Loucy (cell line): ENCODE data around the gene PARVB.
A peak's percentile ranks its signal among the peaks of the same experiment; 100 is the strongest.

Experiments used
- H2AFZ ChIP-seq: fragments of 200-600 bp; sonication (generic); 2 replicates; pipeline ENCODE4 v1.6.0; 2016; ENCODE audit warnings: antibody characterized with exemption, mild to moderate bottlenecking, low read length, moderate library complexity
- H3F3A ChIP-seq: fragments of 200-600 bp; 2 replicates; pipeline ENCODE4 v1.6.0; 2016; ENCODE audit warnings: antibody characterized with exemption, low read depth, mild to moderate bottlenecking
- H3K27me3 ChIP-seq: fragments of 200-600 bp; sonication (generic); 2 replicates; pipeline ENCODE4 v1.6.1; 2014; ENCODE audit warnings: low read length, mild to moderate bottlenecking; ENCODE audit not compliant: insufficient read depth, poor library complexity, severe bottlenecking
- H3K36me3 ChIP-seq: fragments of 200-600 bp; sonication (generic); 2 replicates; pipeline ENCODE4 v1.6.1; 2016; ENCODE audit warnings: low read length; ENCODE audit not compliant: insufficient read depth
- H3K4me1 ChIP-seq: fragments of 200-600 bp; sonication (generic); 2 replicates; pipeline ENCODE4 v1.5.1; 2014; ENCODE audit warnings: low read length, mild to moderate bottlenecking; ENCODE audit not compliant: insufficient read depth, poor library complexity, severe bottlenecking
- H3K4me2 ChIP-seq: fragments of 200-600 bp; sonication (generic); 2 replicates; pipeline ENCODE4 v1.6.0; 2014; ENCODE audit warnings: antibody characterized with exemption, low read length, low read depth, mild to moderate bottlenecking; ENCODE audit not compliant: poor library complexity, severe bottlenecking
- H3K4me3 ChIP-seq: fragments of 200-600 bp; sonication (generic); 2 replicates; pipeline ENCODE4 v1.5.1; 2014; ENCODE audit warnings: low read length, mild to moderate bottlenecking, mixed read lengths; ENCODE audit not compliant: poor library complexity, severe bottlenecking
- H3K79me2 ChIP-seq: fragments of 200-600 bp; sonication (generic); 2 replicates; pipeline ENCODE4 v1.6.1; 2014; ENCODE audit warnings: low read length; ENCODE audit not compliant: insufficient read depth
- H3K9ac ChIP-seq: fragments of 200-600 bp; sonication (generic); 2 replicates; pipeline ENCODE4 v1.6.0; 2014; ENCODE audit warnings: mild to moderate bottlenecking, low read depth, low read length, moderate library complexity; ENCODE audit not compliant: poor library complexity, severe bottlenecking
- H3K9me2 ChIP-seq: fragments of 200-600 bp; sonication (generic); replicated peaks from 2 replicates; pipeline ENCODE4 v1.6.1; 2016; ENCODE audit warnings: low read depth, low read length, mixed read lengths
- H3K9me3 ChIP-seq: fragments of 200-600 bp; sonication (generic); 2 replicates; pipeline ENCODE4 v1.6.1; 2014; ENCODE audit warnings: mild to moderate bottlenecking, antibody characterized with exemption, low read length, low read depth; ENCODE audit not compliant: insufficient read depth
- H4K20me1 ChIP-seq: fragments of 200-600 bp; sonication (generic); 2 replicates; pipeline ENCODE4 v1.6.0; 2014; ENCODE audit warnings: antibody characterized with exemption, low read length, mild to moderate bottlenecking; ENCODE audit not compliant: insufficient read depth, poor library complexity, severe bottlenecking
- EZH2phosphoT487 ChIP-seq: fragments of 200-600 bp; IDR thresholded peaks from 2 replicates; pipeline ENCODE4 v1.6.1; 2018; ENCODE audit warnings: antibody characterized with exemption, mild to moderate bottlenecking, moderate library complexity, borderline replicate concordance
- TF ChIP-seq, protein P1 (sequence below): fragments of 200-600 bp; sonication (generic); conservative IDR thresholded peaks from 2 replicates; pipeline ENCODE4 v1.5.1; 2014; ENCODE audit warnings: mild to moderate bottlenecking, antibody characterized with exemption, low read length

PARVB gene

DNA sequence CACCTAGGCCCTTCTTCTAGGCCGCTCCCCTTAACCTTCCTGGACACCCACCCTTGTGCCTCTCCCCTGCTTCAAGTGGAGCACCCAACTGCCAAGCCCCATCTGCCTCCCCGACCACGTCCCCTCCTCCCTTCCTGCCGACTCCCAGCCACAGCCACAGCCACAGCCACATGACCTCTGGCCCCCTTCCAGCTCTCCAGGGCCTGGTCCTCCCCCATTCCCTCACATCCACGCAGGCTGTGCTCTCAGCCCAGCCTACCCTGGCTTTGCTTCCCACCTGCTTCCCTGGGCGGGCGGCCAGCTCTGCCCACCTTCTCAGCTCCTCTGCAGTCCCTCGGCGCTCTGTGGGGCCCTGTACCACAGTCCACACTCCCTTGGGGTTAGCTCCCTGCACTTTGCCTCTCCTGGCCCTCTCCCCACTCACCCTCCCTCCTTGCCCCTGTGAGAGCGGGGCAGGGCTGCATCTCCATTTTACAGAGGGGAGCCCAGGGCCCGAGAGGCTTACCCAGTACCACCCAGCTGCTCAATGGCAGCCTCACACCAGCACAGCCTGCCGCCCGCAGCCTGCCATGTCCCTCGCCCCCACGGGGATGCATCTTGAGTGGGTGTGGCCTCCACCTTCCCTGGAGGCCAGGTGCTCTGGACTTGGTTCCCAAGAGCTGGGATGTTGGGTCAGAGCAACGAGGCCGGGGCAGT lies 176.9 kb downstream of the PARVB start:
- no peaks in the 10 kb centered on the region for H3K27me3 ChIP-seq
- peak overlapping the region; percentile 49 for H3K4me2 ChIP-seq
- H3F3A ChIP-seq = no peaks in the 10 kb centered on the region

DNA sequence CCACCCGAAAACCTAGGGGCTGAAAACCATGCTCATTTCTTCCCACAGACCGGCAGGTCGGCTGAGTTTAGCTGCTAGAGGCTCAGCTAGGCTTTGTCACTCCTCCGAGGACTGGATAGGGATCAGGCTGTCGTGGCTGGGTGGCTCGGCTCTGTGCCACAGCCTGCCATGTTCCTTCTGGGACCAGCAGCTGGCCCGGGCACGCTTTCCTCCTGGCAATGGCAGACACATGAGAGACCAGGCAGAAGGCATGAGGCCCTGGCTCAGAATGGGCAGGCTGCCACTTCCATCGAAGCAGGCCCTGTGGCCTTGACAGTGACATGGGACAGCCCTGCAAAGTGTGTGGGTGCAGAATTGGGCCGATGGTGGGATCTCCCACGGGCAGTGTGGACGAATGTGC lies 177.6 kb downstream of the PARVB start:
- H4K20me1 ChIP-seq = no peaks in the 10 kb centered on the region

More for the DNA sequence above, 176.9 kb downstream of the PARVB start:
- no peaks in the 10 kb centered on the region for H3K9me3 ChIP-seq
- peak overlapping the region; percentile 15 for H3K4me3 ChIP-seq
- TF ChIP-seq EZH2phosphoT487 = no peak
- TF ChIP-seq, protein P1, sequence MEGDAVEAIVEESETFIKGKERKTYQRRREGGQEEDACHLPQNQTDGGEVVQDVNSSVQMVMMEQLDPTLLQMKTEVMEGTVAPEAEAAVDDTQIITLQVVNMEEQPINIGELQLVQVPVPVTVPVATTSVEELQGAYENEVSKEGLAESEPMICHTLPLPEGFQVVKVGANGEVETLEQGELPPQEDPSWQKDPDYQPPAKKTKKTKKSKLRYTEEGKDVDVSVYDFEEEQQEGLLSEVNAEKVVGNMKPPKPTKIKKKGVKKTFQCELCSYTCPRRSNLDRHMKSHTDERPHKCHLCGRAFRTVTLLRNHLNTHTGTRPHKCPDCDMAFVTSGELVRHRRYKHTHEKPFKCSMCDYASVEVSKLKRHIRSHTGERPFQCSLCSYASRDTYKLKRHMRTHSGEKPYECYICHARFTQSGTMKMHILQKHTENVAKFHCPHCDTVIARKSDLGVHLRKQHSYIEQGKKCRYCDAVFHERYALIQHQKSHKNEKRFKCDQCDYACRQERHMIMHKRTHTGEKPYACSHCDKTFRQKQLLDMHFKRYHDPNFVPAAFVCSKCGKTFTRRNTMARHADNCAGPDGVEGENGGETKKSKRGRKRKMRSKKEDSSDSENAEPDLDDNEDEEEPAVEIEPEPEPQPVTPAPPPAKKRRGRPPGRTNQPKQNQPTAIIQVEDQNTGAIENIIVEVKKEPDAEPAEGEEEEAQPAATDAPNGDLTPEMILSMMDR = no peak
- H3K36me3 ChIP-seq = peaks cover 4% of the 10 kb centered on the region; the same call in 1 of the 2 replicates
- no peaks in the 10 kb centered on the region for H3K9me2 ChIP-seq
- no peaks in the 10 kb centered on the region for H3K79me2 ChIP-seq
- no peak overlapping the region for H2AFZ ChIP-seq
- H3K9ac ChIP-seq = peak overlapping the region; percentile 64
- H4K20me1 ChIP-seq = no peaks in the 10 kb centered on the region
- peaks cover 27% of the 10 kb centered on the region for H3K4me1 ChIP-seq

DNA sequence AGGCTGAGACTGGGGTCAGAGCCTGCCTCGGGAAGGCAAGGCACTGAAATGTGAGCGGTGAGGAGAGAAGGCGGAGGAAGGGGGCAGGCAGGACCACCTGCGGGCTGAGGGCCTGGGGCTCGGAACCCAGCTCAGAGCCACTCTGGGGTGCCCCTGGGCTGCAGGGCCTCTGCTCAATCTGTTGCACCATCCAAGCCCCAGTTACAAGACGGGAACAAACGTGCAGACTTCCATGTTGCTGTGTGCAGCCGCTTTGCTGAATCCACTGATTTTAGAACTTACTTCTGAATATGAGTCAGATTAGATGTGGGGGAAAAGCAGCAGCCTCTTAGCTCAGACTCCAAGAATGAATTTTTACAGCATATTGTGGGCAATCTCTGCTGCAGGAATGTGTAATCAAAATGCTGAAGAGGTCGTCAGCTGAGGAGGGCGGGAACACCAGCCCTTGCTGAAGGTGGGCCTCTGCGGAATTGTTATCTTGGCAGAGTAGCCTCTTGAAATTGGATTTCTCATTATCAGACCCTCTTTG lies 178.2 kb downstream of the PARVB start:
- H3K9ac ChIP-seq = no peak overlapping the region
- H3K4me2 ChIP-seq = no peak overlapping the region
- no peaks in the 10 kb centered on the region for H3K79me2 ChIP-seq
- H2AFZ ChIP-seq = no peak overlapping the region
- TF ChIP-seq EZH2phosphoT487 = no peak
- TF ChIP-seq, protein P1 = no peak
- no peaks in the 10 kb centered on the region for H3K27me3 ChIP-seq
- H3K36me3 ChIP-seq = peaks cover 7% of the 10 kb centered on the region; the same call in 1 of the 2 replicates
- H3F3A ChIP-seq = no peaks in the 10 kb centered on the region
- H3K9me2 ChIP-seq = no peaks in the 10 kb centered on the region
- peaks cover 31% of the 10 kb centered on the region for H3K4me1 ChIP-seq
- H3K9me3 ChIP-seq = no peaks in the 10 kb centered on the region
- no peak overlapping the region for H3K4me3 ChIP-seq
- H4K20me1 ChIP-seq = no peaks in the 10 kb centered on the region

More for the DNA sequence above, 177.6 kb downstream of the PARVB start:
- peaks cover 7% of the 10 kb centered on the region; the same call in 1 of the 2 replicates for H3K36me3 ChIP-seq
- H3K27me3 ChIP-seq = no peaks in the 10 kb centered on the region
- no peaks in the 10 kb centered on the region for H3K79me2 ChIP-seq
- H3K9me3 ChIP-seq = no peaks in the 10 kb centered on the region
- H3K9me2 ChIP-seq = no peaks in the 10 kb centered on the region
- peaks cover 28% of the 10 kb centered on the region for H3K4me1 ChIP-seq
- peak overlapping the region; percentile 64 for H3K9ac ChIP-seq
- no peaks in the 10 kb centered on the region for H3F3A ChIP-seq
- no peak overlapping the region for H3K4me3 ChIP-seq
- H2AFZ ChIP-seq = no peak overlapping the region
- no peak overlapping the region for H3K4me2 ChIP-seq
- TF ChIP-seq, protein P1 = no peak
- TF ChIP-seq EZH2phosphoT487 = no peak
